Endodermal cell (in vitro differentiated cells): ENCODE data around the gene ATP8B1. TPM values are rescaled to one million over a fixed set of nuclear protein-coding genes. Genes with fewer than 3 reads are reported as not detected.

ENCODE experiments used
- DNase-seq: peaks from one replicate; pipeline ENCODE4 v3.0.0-alpha.2; 2017
- H3K27ac ChIP-seq: 2 replicates; pipeline ENCODE4 v1.5.1; 2013; ENCODE audit warnings: mild to moderate bottlenecking, low read depth, low read length, moderate library complexity
- H3K27me3 ChIP-seq: 2 replicates; pipeline ENCODE4 v1.6.1; 2013; ENCODE audit warnings: mild to moderate bottlenecking, low read length, moderate library complexity; ENCODE audit not compliant: insufficient read depth, control insufficient read depth, poor library complexity, severe bottlenecking
- H3K36me3 ChIP-seq: 2 replicates; pipeline ENCODE4 v1.7.0; 2013; ENCODE audit warnings: mild to moderate bottlenecking, low read length, moderate library complexity; ENCODE audit not compliant: control insufficient read depth, insufficient read depth
- H3K4me1 ChIP-seq: one replicate; pipeline ENCODE4 v1.7.0; 2013; ENCODE audit warnings: low read length; ENCODE audit not compliant: control insufficient read depth, insufficient read depth
- H3K4me3 ChIP-seq: 2 replicates; pipeline ENCODE4 v1.5.1; 2013; ENCODE audit warnings: mild to moderate bottlenecking, low read length, moderate library complexity
- H3K9ac ChIP-seq: 2 replicates; pipeline ENCODE4 v1.6.1; 2013; ENCODE audit warnings: mild to moderate bottlenecking, low read length, moderate library complexity; ENCODE audit not compliant: poor library complexity, severe bottlenecking; ENCODE audit errors: extremely low read depth
- H3K9me3 ChIP-seq: 2 replicates; pipeline ENCODE4 v1.6.1; 2013; ENCODE audit warnings: mild to moderate bottlenecking, low read length, moderate library complexity; ENCODE audit not compliant: control insufficient read depth
- H3K27ac Mint-ChIP-seq: 2 replicates; pipeline ENCODE4 v1.8.0; 2020; ENCODE audit warnings: mixed read lengths
- H3K27me3 Mint-ChIP-seq: 2 replicates; pipeline ENCODE4 v1.8.0; 2021; ENCODE audit warnings: mild to moderate bottlenecking, mixed read lengths; ENCODE audit not compliant: insufficient read depth
- H3K36me3 Mint-ChIP-seq: 2 replicates; pipeline ENCODE4 v1.8.0; 2020; ENCODE audit warnings: low read depth, mixed read lengths
- H3K4me1 Mint-ChIP-seq: 2 replicates; pipeline ENCODE4 v1.8.0; 2020; ENCODE audit warnings: mixed read lengths
- H3K4me3 Mint-ChIP-seq: 2 replicates; pipeline ENCODE4 v1.8.0; 2020; ENCODE audit warnings: mild to moderate bottlenecking, moderate library complexity, mixed read lengths
- H3K9me3 Mint-ChIP-seq: 2 replicates; pipeline ENCODE4 v1.8.0; 2020; ENCODE audit warnings: mild to moderate bottlenecking, mixed read lengths
- WGBS, 2 experiments: methylation state at CpG; one replicate each; pipeline versions ENCODE4 v1.1.5 to v1.1.7; 2013; ENCODE audit warnings: missing lambda C conversion rate in 2 of 2, mixed read lengths in 1 of 2; ENCODE audit not compliant: insufficient coverage in 1 of 2, insufficient read length in 1 of 2; 5-methylcytosine and 5-hydroxymethylcytosine counted together
- total RNA-seq, 2 donors: library from RNA; stranded (reverse); fragmentation: NEBNext Ultra II Directional in 1 of 2; extraction: Animal tissue kit (Norgen Biotek cat#: 25700) in 1 of 2; gene quantifications; 2 replicates in 1 of 2; 3 replicates in 1 of 2; pipeline ENCODE4 v1.2.1, GENCODE V29; 2021
- TF ChIP-seq, protein P1 (sequence below): fragments of 200-600 bp; sonication (generic); conservative IDR thresholded peaks from 2 replicates; pipeline ENCODE4 v1.5.0; 2021; ENCODE audit warnings: antibody characterized with exemption, mild to moderate bottlenecking

ATP8B1 gene
- total RNA-seq, 2 donors from 2014 or later: 1.7 to 13.5 TPM

DNA sequence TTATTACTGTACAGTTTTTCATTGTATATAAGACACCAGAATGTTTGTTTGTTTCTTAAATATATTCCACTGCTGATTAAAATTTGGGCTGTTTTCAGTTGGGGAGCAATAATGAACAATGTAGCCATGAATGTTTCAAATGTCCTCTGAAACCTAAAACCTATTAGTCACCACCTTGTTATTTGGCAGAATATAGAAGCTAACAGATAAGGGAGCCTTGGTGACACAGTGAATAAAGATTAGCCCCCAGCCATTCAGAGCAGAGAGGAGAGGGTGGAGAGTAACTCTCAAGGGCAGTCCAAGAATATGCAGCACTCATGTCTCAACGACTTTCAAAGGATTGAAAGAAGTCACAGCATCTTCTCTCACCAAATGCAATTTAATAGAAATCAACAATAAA, 43.1 kb upstream of the ATP8B1 start:
- Histone ChIP-seq H3K36me3 (no peaks in the 10 kb centered on the region), H3K27me3 (no peaks in the 10 kb centered on the region), H3K4me1 (peaks cover 5% of the 10 kb centered on the region), H3K9me3 (peaks cover 6% of the 10 kb centered on the region), H3K4me3 (no peak overlapping the region), H3K27ac (no peak overlapping the region), H3K9ac (no peak overlapping the region)
- Mint-ChIP-seq H3K4me1 (peaks cover 15% of the 10 kb centered on the region), H3K4me3 (no peak overlapping the region), H3K27me3 (peaks cover 4% of the 10 kb centered on the region), H3K36me3 (no peaks in the 10 kb centered on the region), H3K9me3 (no peaks in the 10 kb centered on the region), H3K27ac (peak overlapping the region; percentile 42)
- DNase-seq: no peak
- TF ChIP-seq, protein P1, sequence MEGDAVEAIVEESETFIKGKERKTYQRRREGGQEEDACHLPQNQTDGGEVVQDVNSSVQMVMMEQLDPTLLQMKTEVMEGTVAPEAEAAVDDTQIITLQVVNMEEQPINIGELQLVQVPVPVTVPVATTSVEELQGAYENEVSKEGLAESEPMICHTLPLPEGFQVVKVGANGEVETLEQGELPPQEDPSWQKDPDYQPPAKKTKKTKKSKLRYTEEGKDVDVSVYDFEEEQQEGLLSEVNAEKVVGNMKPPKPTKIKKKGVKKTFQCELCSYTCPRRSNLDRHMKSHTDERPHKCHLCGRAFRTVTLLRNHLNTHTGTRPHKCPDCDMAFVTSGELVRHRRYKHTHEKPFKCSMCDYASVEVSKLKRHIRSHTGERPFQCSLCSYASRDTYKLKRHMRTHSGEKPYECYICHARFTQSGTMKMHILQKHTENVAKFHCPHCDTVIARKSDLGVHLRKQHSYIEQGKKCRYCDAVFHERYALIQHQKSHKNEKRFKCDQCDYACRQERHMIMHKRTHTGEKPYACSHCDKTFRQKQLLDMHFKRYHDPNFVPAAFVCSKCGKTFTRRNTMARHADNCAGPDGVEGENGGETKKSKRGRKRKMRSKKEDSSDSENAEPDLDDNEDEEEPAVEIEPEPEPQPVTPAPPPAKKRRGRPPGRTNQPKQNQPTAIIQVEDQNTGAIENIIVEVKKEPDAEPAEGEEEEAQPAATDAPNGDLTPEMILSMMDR: no peak
- 22% methylated on average over 1 of the region's 1 CpG; no CpG with 5 or more reads in 1 of the 2 experiments for WGBS, 2 experiments

DNA sequence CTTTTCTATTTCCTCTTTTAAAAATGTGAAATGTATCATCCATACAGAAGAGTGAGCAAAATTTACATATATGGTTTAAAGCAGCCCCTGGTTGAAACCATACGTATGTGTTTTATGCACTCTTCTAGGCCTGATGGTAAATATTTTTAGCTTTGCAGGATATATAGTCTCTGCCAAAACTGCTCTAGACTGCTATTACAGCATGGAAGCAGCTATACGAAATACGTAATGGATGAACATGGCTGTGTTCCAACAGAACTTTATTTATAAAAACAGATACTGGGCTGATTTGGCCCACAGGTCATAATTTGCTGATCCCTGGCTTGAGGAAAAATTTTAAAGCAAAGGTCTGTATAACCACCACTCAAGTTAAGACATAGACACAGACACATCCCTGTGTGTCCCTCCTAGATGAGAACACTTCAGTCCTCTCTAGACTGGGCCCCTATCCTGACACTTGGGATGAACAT, 42.5 kb upstream of the ATP8B1 start:
- peaks cover 5% of the 10 kb centered on the region for H3K4me1 ChIP-seq
- H3K9me3 ChIP-seq: peaks cover 6% of the 10 kb centered on the region
- no peaks in the 10 kb centered on the region for H3K36me3 Mint-ChIP-seq
- peaks cover 4% of the 10 kb centered on the region for H3K27me3 Mint-ChIP-seq
- no peaks in the 10 kb centered on the region for H3K9me3 Mint-ChIP-seq
- H3K27ac Mint-ChIP-seq: peak overlapping the region; percentile 42
- WGBS, 2 experiments: 93 to 99% methylated on average over 3 of the region's 3 CpGs
- no peak overlapping the region for H3K27ac ChIP-seq
- H3K4me1 Mint-ChIP-seq: peaks cover 15% of the 10 kb centered on the region
- no peak overlapping the region for H3K9ac ChIP-seq
- H3K27me3 ChIP-seq: no peaks in the 10 kb centered on the region
- no peak overlapping the region for H3K4me3 ChIP-seq
- TF ChIP-seq, protein P1: no peak
- no peak overlapping the region for H3K4me3 Mint-ChIP-seq
- H3K36me3 ChIP-seq: no peaks in the 10 kb centered on the region
- DNase-seq: no peak

DNA sequence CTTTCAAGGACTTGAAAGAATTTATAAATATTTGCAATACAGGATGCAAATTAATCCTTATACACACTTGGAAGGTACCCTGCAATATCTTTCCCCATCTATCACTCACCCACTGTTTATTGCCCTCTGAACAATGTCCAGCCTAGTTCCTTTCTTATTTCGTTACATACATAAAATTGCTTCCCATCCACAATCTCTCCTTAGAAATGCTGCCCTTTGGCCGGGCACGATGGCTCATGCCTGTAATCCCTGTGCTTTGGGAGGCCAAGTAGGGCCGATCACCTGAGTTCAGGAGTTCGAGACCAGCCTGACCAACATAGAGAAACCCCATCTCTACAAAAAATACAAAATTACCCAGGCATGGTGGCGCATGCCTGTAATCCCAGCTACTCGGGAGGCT, 41.2 kb upstream of the ATP8B1 start:
- Mint-ChIP-seq H3K27ac (no peak overlapping the region), H3K4me1 (peaks cover 15% of the 10 kb centered on the region), H3K36me3 (no peaks in the 10 kb centered on the region), H3K4me3 (no peak overlapping the region), H3K27me3 (peaks cover 4% of the 10 kb centered on the region), H3K9me3 (no peaks in the 10 kb centered on the region)
- Histone ChIP-seq H3K36me3 (no peaks in the 10 kb centered on the region), H3K27ac (no peak overlapping the region), H3K4me3 (no peak overlapping the region), H3K27me3 (no peaks in the 10 kb centered on the region), H3K4me1 (peaks cover 5% of the 10 kb centered on the region), H3K9me3 (no peaks in the 10 kb centered on the region), H3K9ac (no peak overlapping the region)
- no peak for DNase-seq
- 90 to 95% methylated on average over 6 to 7 of the region's 7 CpGs for WGBS, 2 experiments
- TF ChIP-seq, protein P1: no peak
